ENCODE data around the gene GARRE1. TPM values are rescaled to one million over a fixed set of nuclear protein-coding genes. Genes with fewer than 3 reads are reported as not detected.

The GARRE1 gene
- total RNA-seq, 6 experiments from 2014 or later: 8.1 to 19.4 (median 9.5) TPM

GRCh38 chr19:34298891-34299520, 44.7 kb downstream of the GARRE1 start:
- Histone ChIP-seq H3K27ac (peak overlapping the region in 1 of 3 donors; percentile 50), H3K4me1 (peaks cover 0 to 16% (median 0%) of the 10 kb centered on the region in 4 donors), H3K36me3 (peaks cover 0 to 12% (median 0%) of the 10 kb centered on the region in 4 donors), H3K27me3 (no peaks in the 10 kb centered on the region), H3K4me3 (no peak overlapping the region), H3K9me3 (no peaks in the 10 kb centered on the region)
- intact Hi-C loops (cut with DNase I): loop anchor here in 1 of 2 donors (10.0 kb wide), 1 partner anchor 46 kb away; no protein-coding TSS in a partner anchor
- DNase-seq (no peak), ATAC-seq (peak; percentile 36 to 79 (median 64))
- 72% methylated on average over 9 of the region's 10 CpGs for WGBS (ENCODE audit: insufficient coverage, low coverage, low lambda C conversion rate, missing lambda C conversion rate)
- no peak for TF ChIP-seq CTCF (IDR thresholded peaks at IDR 0.05)
- TF ChIP-seq POLR2A (IDR thresholded peaks at IDR 0.05): no peak

- TF ChIP-seq POLR2A (IDR thresholded peaks at IDR 0.05) (no peak), CTCF (IDR thresholded peaks at IDR 0.05) (no peak)
- Histone ChIP-seq H3K9me3 (no peaks in the 10 kb centered on the region), H3K27me3 (no peaks in the 10 kb centered on the region), H3K36me3 (peaks cover 0 to 12% (median 0%) of the 10 kb centered on the region in 4 donors), H3K27ac (no peak overlapping the region), H3K4me3 (no peak overlapping the region), H3K4me1 (peaks cover 0 to 12% (median 0%) of the 10 kb centered on the region in 4 donors)
- intact Hi-C loops (cut with DNase I): loop anchor here in 1 of 2 donors (10.0 kb wide), 1 partner anchor 45 kb away; no protein-coding TSS in a partner anchor
- DNase-seq (no peak), ATAC-seq (peak in 1 of 4 donors; percentile 44)
- WGBS (ENCODE audit: insufficient coverage, low coverage, low lambda C conversion rate, missing lambda C conversion rate): 61% methylated on average over 5 of the region's 5 CpGs
Measured at GRCh38 chr19:34299576-34299975, 45.2 kb downstream of the GARRE1 start.

GRCh38 chr19:34300380-34300779, 46.0 kb downstream of the GARRE1 start:
- ATAC-seq: no peak
- no peak overlapping the region for H3K4me3 ChIP-seq
- peaks cover 0 to 15% (median 3%) of the 10 kb centered on the region in 4 donors for H3K4me1 ChIP-seq
- H3K36me3 ChIP-seq: peaks cover 0 to 12% (median 0%) of the 10 kb centered on the region in 4 donors
- WGBS (ENCODE audit: insufficient coverage, low coverage, low lambda C conversion rate, missing lambda C conversion rate): 94% methylated on average over 2 of the region's 13 CpGs
- intact Hi-C loops (cut with DNase I): no loop called here
- no peaks in the 10 kb centered on the region for H3K27me3 ChIP-seq
- H3K27ac ChIP-seq: no peak overlapping the region
- no peak for DNase-seq
- TF ChIP-seq CTCF (IDR thresholded peaks at IDR 0.05) (no peak), POLR2A (IDR thresholded peaks at IDR 0.05) (no peak)
- no peaks in the 10 kb centered on the region for H3K9me3 ChIP-seq

GRCh38 chr19:34300962-34301361, 46.6 kb downstream of the GARRE1 start:
- Histone ChIP-seq H3K9me3 (no peaks in the 10 kb centered on the region), H3K36me3 (peaks cover 0 to 12% (median 0%) of the 10 kb centered on the region in 4 donors), H3K4me3 (no peak overlapping the region), H3K4me1 (peaks cover 0 to 21% (median 8%) of the 10 kb centered on the region in 4 donors), H3K27ac (no peak overlapping the region), H3K27me3 (no peaks in the 10 kb centered on the region)
- intact Hi-C loops (cut with DNase I): no loop called here
- TF ChIP-seq CTCF (IDR thresholded peaks at IDR 0.05) (no peak), POLR2A (IDR thresholded peaks at IDR 0.05) (no peak)
- 90% methylated on average over 3 of the region's 3 CpGs for WGBS (ENCODE audit: insufficient coverage, low coverage, low lambda C conversion rate, missing lambda C conversion rate)
- ATAC-seq (no peak), DNase-seq (no peak)

Other genes with a start within 250 kb of the GARRE1 start
- 10 to 100 TPM; 32.1 to 61.9 (median 50.4) TPM for gene LSM14A, start 82.0 kb upstream of the GARRE1 start, total RNA-seq
- gene GPI, start 110.6 kb downstream of the GARRE1 start, total RNA-seq: 100 to 1,000 TPM; 163 to 364 (median 256) TPM
- gene PDCD2L, start 149.8 kb downstream of the GARRE1 start, total RNA-seq: 10 to 100 TPM in 2 of 6 experiments, 1 to 10 TPM in 4; 3.0 to 13.4 (median 4.5) TPM
- 10 to 100 TPM; 16.8 to 33.0 (median 25.2) TPM for gene UBA2, start 173.8 kb downstream of the GARRE1 start, total RNA-seq
- 1 to 10 TPM in 4 of 6 experiments, under 1 TPM in 2; 0.19 to 1.8 (median 1.3) TPM for gene WTIP, start 227.2 kb downstream of the GARRE1 start, total RNA-seq

All from right lobe of liver (tissue), 6 donors.